Dedifferentiated amniotic fluid mesenchymal stem cell (primary cell): Measurements from ENCODE around the gene HDAC11.

Experiments
- DNase-seq: peaks from one replicate; pipeline ENCODE4 v3.0.0-alpha.2; 2016; ENCODE audit errors: extremely low spot score

Gene HDAC11

GRCh38 chr3:13524979-13525669, 45.0 kb downstream of the HDAC11 start:
- peak; percentile 49 for DNase-seq

- no peak for DNase-seq
Measured at GRCh38 chr3:13525827-13526625, 45.9 kb downstream of the HDAC11 start.

GRCh38 chr3:13526626-13526949, 46.5 kb downstream of the HDAC11 start:
- no peak for DNase-seq

GRCh38 chr3:13528217-13528867, 48.2 kb downstream of the HDAC11 start:
- DNase-seq = no peak

- no peak for DNase-seq
Measured at GRCh38 chr3:13529196-13530112, 49.3 kb downstream of the HDAC11 start.

- DNase-seq = no peak
Measured at GRCh38 chr3:13530241-13531009, 50.3 kb downstream of the HDAC11 start.

GRCh38 chr3:13532085-13532484, 52.0 kb downstream of the HDAC11 start:
- no peak for DNase-seq

GRCh38 chr3:13532631-13533030, 52.5 kb downstream of the HDAC11 start:
- DNase-seq = no peak

GRCh38 chr3:13533885-13534301, 53.8 kb downstream of the HDAC11 start:
- DNase-seq = no peak

- no peak for DNase-seq
Measured at GRCh38 chr3:13535526-13535875, 55.4 kb downstream of the HDAC11 start.

GRCh38 chr3:13535905-13536304, 55.8 kb downstream of the HDAC11 start:
- no peak for DNase-seq

- no peak for DNase-seq
Measured at GRCh38 chr3:13536432-13536831, 56.3 kb downstream of the HDAC11 start.

- no peak for DNase-seq
Measured at GRCh38 chr3:13536832-13537231, 56.7 kb downstream of the HDAC11 start.

- DNase-seq = no peak
Measured at GRCh38 chr3:13537244-13537908, 57.3 kb downstream of the HDAC11 start.

- peak; percentile 95 for DNase-seq
Measured at GRCh38 chr3:13537909-13538296, 57.8 kb downstream of the HDAC11 start.

GRCh38 chr3:13538520-13539291, 58.6 kb downstream of the HDAC11 start:
- no peak for DNase-seq

GRCh38 chr3:13539292-13539638, 59.2 kb downstream of the HDAC11 start:
- no peak for DNase-seq

- no peak for DNase-seq
Measured at GRCh38 chr3:13539671-13540070, 59.6 kb downstream of the HDAC11 start.

- DNase-seq = no peak
Measured at GRCh38 chr3:13540297-13540995, 60.3 kb downstream of the HDAC11 start.
